PC-9 (cell line): Measurements from ENCODE around the gene GNA12.

Experiments used
- EZH2 ChIP-seq: fragments of 200-600 bp; sonication (generic); IDR thresholded peaks from 2 replicates; pipeline ENCODE4 v1.8.0; 2017; ENCODE audit warnings: antibody characterized with exemption, low read depth
- TF ChIP-seq, protein P1 (sequence below): fragments of 200-600 bp; sonication (generic); conservative IDR thresholded peaks from 2 replicates; pipeline ENCODE4 v1.6.1; 2017; ENCODE audit warnings: mixed run types, antibody characterized with exemption, mild to moderate bottlenecking, moderate library complexity

DNA sequence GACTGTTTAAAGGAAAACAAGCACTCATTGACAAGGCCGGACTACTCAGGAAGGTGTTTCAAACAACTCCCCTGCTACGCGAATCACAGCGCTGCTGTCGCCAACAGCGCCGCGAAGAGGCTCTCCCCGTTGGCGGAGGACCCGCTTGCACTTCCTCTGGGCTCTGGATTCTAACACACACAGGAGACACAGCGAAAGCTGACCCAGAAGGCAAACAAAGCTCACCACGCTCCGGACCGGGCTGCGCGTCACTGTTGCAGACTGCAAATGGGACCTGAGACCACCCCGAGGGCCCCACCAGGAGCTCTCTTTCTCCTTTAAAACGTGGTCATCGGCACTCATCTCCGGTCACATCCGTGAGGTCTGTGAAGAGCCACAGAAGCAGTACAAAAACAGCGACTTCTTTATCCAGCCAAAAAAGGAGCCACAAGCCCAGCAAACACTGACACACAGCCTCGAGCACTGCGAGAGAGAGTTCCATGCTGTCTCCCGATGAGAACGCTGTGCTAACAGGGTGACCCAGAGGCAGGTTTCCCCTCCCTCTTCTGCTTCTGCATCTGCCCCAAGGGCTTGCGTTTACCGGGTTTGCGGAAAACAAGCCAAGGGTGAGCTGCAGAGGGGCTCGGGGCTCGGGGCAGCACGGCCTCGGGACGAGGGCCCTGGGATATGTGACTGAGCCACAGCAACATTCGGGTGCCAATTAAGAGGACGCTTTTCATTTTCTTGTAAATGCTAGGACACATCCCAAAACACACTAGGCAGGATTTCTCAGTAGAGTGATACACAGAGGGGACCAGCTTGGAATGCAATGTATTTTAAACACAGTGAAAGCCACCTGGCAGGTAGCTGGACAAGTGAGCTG lies 114.8 kb downstream of the GNA12 start:
- TF ChIP-seq, protein P1, sequence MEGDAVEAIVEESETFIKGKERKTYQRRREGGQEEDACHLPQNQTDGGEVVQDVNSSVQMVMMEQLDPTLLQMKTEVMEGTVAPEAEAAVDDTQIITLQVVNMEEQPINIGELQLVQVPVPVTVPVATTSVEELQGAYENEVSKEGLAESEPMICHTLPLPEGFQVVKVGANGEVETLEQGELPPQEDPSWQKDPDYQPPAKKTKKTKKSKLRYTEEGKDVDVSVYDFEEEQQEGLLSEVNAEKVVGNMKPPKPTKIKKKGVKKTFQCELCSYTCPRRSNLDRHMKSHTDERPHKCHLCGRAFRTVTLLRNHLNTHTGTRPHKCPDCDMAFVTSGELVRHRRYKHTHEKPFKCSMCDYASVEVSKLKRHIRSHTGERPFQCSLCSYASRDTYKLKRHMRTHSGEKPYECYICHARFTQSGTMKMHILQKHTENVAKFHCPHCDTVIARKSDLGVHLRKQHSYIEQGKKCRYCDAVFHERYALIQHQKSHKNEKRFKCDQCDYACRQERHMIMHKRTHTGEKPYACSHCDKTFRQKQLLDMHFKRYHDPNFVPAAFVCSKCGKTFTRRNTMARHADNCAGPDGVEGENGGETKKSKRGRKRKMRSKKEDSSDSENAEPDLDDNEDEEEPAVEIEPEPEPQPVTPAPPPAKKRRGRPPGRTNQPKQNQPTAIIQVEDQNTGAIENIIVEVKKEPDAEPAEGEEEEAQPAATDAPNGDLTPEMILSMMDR: no peak
- TF ChIP-seq EZH2: no peak
